ENCODE results near the gene HAPSTR1. TPM values are rescaled to one million over a fixed set of nuclear protein-coding genes. Genes with fewer than 3 reads are reported as not detected.

The HAPSTR1 gene
- total and polyA plus RNA-seq, 2 experiments from 2014 or later, result 21.4 to 69.0 TPM

DNA sequence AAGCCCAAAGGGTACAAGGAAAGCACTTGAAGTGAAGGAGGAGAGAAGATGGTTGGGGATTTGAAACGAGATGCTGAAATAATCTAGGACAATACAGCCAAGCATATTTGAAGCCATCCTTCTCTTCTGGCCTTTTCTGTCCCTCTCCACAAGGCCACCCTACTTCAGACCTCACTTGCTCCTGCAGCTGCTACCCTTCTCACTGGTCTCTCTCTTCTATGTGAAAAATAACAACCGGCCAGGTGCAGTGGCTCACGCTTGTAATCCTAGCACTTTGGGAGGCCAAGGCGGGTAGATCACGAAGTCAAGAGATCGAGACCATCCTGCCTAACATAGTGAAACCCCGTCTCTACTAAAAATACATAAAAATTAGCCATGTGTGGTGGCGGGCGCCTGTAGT, 33.2 kb upstream of the HAPSTR1 start:
- WGBS (ENCODE audit: low lambda C conversion rate, missing lambda C conversion rate), result 94% methylated on average over 9 of the region's 9 CpGs

DNA sequence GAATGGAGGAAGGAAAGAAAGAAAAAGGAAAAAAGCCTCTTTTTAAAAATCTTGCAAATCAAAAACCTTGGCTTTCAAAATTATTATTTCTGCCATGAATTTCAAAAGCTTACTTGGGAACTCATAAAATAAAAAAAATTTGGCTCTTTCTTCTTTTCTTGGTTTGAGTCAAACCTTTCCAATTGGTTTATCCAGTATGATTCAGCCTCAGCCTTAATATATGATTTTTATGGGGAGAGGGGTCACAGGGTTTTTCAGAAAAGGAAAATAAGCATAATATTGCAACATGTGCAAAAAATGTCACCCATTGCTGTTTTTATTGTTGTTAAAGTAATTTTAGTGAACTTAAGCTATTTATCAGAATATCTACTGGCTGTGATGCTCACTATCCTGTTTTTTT, 31.2 kb upstream of the HAPSTR1 start:
- Histone ChIP-seq H3K4me1 (ENCODE audit: insufficient read depth) (no peaks in the 10 kb centered on the region), H3K79me2 (no peaks in the 10 kb centered on the region), H3K9me3 (ENCODE audit: low read depth) (no peaks in the 10 kb centered on the region), H4K20me1 (ENCODE audit: insufficient read depth, poor library complexity, severe bottlenecking) (no peaks in the 10 kb centered on the region), H3K4me3 (no peak overlapping the region), H3K36me3 (replicated peaks; ENCODE audit: insufficient read depth, low read depth) (no peaks in the 10 kb centered on the region), H3K4me2 (no peak overlapping the region), H2AFZ (no peak overlapping the region), H3K27me3 (no peaks in the 10 kb centered on the region), H3K9me2 (replicated peaks; ENCODE audit: insufficient read depth) (no peaks in the 10 kb centered on the region), H3K27ac (no peak overlapping the region)
- no peak for TF ChIP-seq EZH2phosphoT487 (IDR thresholded peaks at IDR 0.05; ENCODE audit: low read depth, severe bottlenecking, unreplicated experiment)
- no peak for TF ChIP-seq EZH2 (IDR thresholded peaks at IDR 0.05; ENCODE audit: borderline replicate concordance)
- TF ChIP-seq, protein P1, sequence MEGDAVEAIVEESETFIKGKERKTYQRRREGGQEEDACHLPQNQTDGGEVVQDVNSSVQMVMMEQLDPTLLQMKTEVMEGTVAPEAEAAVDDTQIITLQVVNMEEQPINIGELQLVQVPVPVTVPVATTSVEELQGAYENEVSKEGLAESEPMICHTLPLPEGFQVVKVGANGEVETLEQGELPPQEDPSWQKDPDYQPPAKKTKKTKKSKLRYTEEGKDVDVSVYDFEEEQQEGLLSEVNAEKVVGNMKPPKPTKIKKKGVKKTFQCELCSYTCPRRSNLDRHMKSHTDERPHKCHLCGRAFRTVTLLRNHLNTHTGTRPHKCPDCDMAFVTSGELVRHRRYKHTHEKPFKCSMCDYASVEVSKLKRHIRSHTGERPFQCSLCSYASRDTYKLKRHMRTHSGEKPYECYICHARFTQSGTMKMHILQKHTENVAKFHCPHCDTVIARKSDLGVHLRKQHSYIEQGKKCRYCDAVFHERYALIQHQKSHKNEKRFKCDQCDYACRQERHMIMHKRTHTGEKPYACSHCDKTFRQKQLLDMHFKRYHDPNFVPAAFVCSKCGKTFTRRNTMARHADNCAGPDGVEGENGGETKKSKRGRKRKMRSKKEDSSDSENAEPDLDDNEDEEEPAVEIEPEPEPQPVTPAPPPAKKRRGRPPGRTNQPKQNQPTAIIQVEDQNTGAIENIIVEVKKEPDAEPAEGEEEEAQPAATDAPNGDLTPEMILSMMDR (IDR thresholded peaks at IDR 0.05; ENCODE audit: poor library complexity), result no peak
- DNase-seq (ENCODE audit: low spot score), result no peak

More for the DNA sequence above, 33.2 kb upstream of the HAPSTR1 start:
- no peak overlapping the region for H2AFZ ChIP-seq
- H3K4me2 ChIP-seq, result no peak overlapping the region
- H3K4me1 ChIP-seq (ENCODE audit: insufficient read depth), result no peaks in the 10 kb centered on the region
- H3K36me3 ChIP-seq (replicated peaks; ENCODE audit: insufficient read depth, low read depth), result no peaks in the 10 kb centered on the region
- no peaks in the 10 kb centered on the region for H3K27me3 ChIP-seq
- no peaks in the 10 kb centered on the region for H3K9me2 ChIP-seq (replicated peaks; ENCODE audit: insufficient read depth)
- H3K79me2 ChIP-seq, result no peaks in the 10 kb centered on the region
- no peak for DNase-seq (ENCODE audit: low spot score)
- TF ChIP-seq EZH2phosphoT487 (IDR thresholded peaks at IDR 0.05; ENCODE audit: low read depth, severe bottlenecking, unreplicated experiment) (no peak), EZH2 (IDR thresholded peaks at IDR 0.05; ENCODE audit: borderline replicate concordance) (no peak)
- TF ChIP-seq, protein P1 (IDR thresholded peaks at IDR 0.05; ENCODE audit: poor library complexity), result no peak
- no peaks in the 10 kb centered on the region for H4K20me1 ChIP-seq (ENCODE audit: insufficient read depth, poor library complexity, severe bottlenecking)
- no peaks in the 10 kb centered on the region for H3K9me3 ChIP-seq (ENCODE audit: low read depth)
- H3K4me3 ChIP-seq, result no peak overlapping the region
- no peak overlapping the region for H3K27ac ChIP-seq

DNA sequence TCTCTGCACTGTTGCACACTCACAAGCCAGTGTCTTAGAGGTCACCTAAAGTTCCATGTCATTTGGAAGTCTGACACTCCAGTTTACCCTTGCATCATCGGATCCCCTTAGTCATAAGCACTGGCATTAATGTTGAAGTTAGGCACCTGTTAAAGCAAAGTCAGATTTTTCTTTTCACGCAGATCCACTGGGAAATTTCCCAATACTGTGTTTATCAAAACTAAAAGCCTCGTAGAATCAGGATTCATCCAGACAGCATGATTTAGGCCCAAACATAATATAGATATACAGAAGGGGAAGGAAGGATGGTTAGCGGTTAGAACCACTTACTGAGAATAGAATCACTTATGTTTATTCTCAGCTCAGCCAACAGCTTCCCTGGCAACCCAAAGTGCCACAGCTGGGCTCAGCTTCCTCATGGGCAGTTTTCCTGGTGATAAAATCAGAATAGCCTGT, 30.1 kb upstream of the HAPSTR1 start:
- H3K4me2 ChIP-seq, result no peak overlapping the region
- H3K79me2 ChIP-seq, result no peaks in the 10 kb centered on the region
- H3K27ac ChIP-seq, result no peak overlapping the region
- H3K9me3 ChIP-seq (ENCODE audit: low read depth), result no peaks in the 10 kb centered on the region
- WGBS (ENCODE audit: low lambda C conversion rate, missing lambda C conversion rate), result 76% methylated on average over 4 of the region's 4 CpGs
- DNase-seq (ENCODE audit: low spot score), result no peak
- H3K9me2 ChIP-seq (replicated peaks; ENCODE audit: insufficient read depth), result no peaks in the 10 kb centered on the region
- H3K36me3 ChIP-seq (replicated peaks; ENCODE audit: insufficient read depth, low read depth), result no peaks in the 10 kb centered on the region
- no peak overlapping the region for H2AFZ ChIP-seq
- H3K4me1 ChIP-seq (ENCODE audit: insufficient read depth), result no peaks in the 10 kb centered on the region
- H4K20me1 ChIP-seq (ENCODE audit: insufficient read depth, poor library complexity, severe bottlenecking), result no peaks in the 10 kb centered on the region
- no peak for TF ChIP-seq EZH2phosphoT487 (IDR thresholded peaks at IDR 0.05; ENCODE audit: low read depth, severe bottlenecking, unreplicated experiment)
- TF ChIP-seq EZH2 (IDR thresholded peaks at IDR 0.05; ENCODE audit: borderline replicate concordance), result no peak
- TF ChIP-seq, protein P1 (IDR thresholded peaks at IDR 0.05; ENCODE audit: poor library complexity), result no peak
- no peak overlapping the region for H3K4me3 ChIP-seq
- no peaks in the 10 kb centered on the region for H3K27me3 ChIP-seq

DNA sequence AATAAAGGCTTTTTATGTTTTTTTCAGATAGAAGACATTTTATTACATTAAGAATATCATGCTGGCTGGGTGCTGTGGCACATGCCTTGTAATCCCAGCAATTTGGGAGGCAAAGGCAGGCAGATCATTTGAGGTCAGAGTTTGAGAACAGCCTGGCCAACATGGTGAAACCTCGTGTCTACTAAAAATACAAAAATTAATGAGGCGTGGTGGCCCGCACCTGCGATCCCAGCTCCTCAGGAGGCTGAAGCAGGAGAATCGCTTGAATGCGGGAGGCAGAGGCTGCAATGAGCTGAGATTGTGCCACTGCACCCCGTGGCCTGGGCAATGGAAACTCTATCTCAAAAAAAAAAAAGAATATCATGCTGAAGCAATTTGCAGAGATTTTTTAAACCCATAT, 29.1 kb upstream of the HAPSTR1 start:
- H3K27me3 ChIP-seq, result no peaks in the 10 kb centered on the region
- no peaks in the 10 kb centered on the region for H3K9me3 ChIP-seq (ENCODE audit: low read depth)
- no peak overlapping the region for H2AFZ ChIP-seq
- H4K20me1 ChIP-seq (ENCODE audit: insufficient read depth, poor library complexity, severe bottlenecking), result no peaks in the 10 kb centered on the region
- WGBS (ENCODE audit: low lambda C conversion rate, missing lambda C conversion rate), result 95% methylated on average over 7 of the region's 7 CpGs
- H3K79me2 ChIP-seq, result no peaks in the 10 kb centered on the region
- TF ChIP-seq EZH2phosphoT487 (IDR thresholded peaks at IDR 0.05; ENCODE audit: low read depth, severe bottlenecking, unreplicated experiment) (no peak), EZH2 (IDR thresholded peaks at IDR 0.05; ENCODE audit: borderline replicate concordance) (no peak)
- TF ChIP-seq, protein P1 (IDR thresholded peaks at IDR 0.05; ENCODE audit: poor library complexity), result no peak
- no peak overlapping the region for H3K4me2 ChIP-seq
- H3K4me1 ChIP-seq (ENCODE audit: insufficient read depth), result no peaks in the 10 kb centered on the region
- no peaks in the 10 kb centered on the region for H3K36me3 ChIP-seq (replicated peaks; ENCODE audit: insufficient read depth, low read depth)
- H3K4me3 ChIP-seq, result no peak overlapping the region
- H3K9me2 ChIP-seq (replicated peaks; ENCODE audit: insufficient read depth), result no peaks in the 10 kb centered on the region
- DNase-seq (ENCODE audit: low spot score), result no peak
- H3K27ac ChIP-seq, result no peak overlapping the region
